GM06990 (cell line): ENCODE measurements around the gene GOLGA6A.
"Not testable (repeated sequence)": the region's sequence is repeated elsewhere in the genome, so short reads cannot be mapped to it uniquely, and the experiment has no call there.

Source experiments
- DNase-seq: peaks from one replicate; pipeline ENCODE4 v3.0.0-alpha.2; 2011; ENCODE audit not compliant: insufficient read length; ENCODE audit errors: extremely low read depth
- H3K27me3 ChIP-seq: replicated peaks from 2 replicates; pipeline ENCODE4 v1.6.0; 2011; ENCODE audit warnings: low read length; ENCODE audit not compliant: control insufficient read depth, insufficient read depth
- H3K36me3 ChIP-seq: 2 replicates; pipeline ENCODE4 v1.5.1; 2011; ENCODE audit warnings: low read length; ENCODE audit not compliant: control insufficient read depth, insufficient read depth
- H3K4me3 ChIP-seq: replicated peaks from 2 replicates; pipeline ENCODE4 v1.5.1; 2011; ENCODE audit warnings: low read depth, mild to moderate bottlenecking, control low read depth, low read length
- CTCF ChIP-seq: IDR thresholded peaks from 2 replicates; pipeline ENCODE4 v1.5.1; 2011; ENCODE audit warnings: low read length, control low read depth, mild to moderate bottlenecking, inconsistent platforms; ENCODE audit not compliant: insufficient read depth, poor library complexity, severe bottlenecking

The GOLGA6A gene

GRCh38 chr15:74062236-74062635 is 20.1 kb downstream of the GOLGA6A start:
- no peak overlapping the region for H3K4me3 ChIP-seq
- no peak for DNase-seq
- no peaks in the 10 kb centered on the region; the same call in 1 of the 2 replicates for H3K27me3 ChIP-seq
- no peaks in the 10 kb centered on the region for H3K36me3 ChIP-seq
- no peak for TF ChIP-seq CTCF

GRCh38 chr15:74060251-74060650 is 22.1 kb downstream of the GOLGA6A start:
- Histone ChIP-seq H3K4me3 (no peak overlapping the region), H3K27me3 (no peaks in the 10 kb centered on the region; the same call in 1 of the 2 replicates), H3K36me3 (no peaks in the 10 kb centered on the region)
- DNase-seq, result no peak
- no peak for TF ChIP-seq CTCF

GRCh38 chr15:74059050-74059833 is 23.1 kb downstream of the GOLGA6A start:
- not testable (repeated sequence) for H3K27me3 ChIP-seq, H3K36me3 ChIP-seq, DNase-seq, H3K4me3 ChIP-seq

- not testable (repeated sequence) for DNase-seq, H3K27me3 ChIP-seq, H3K4me3 ChIP-seq
These were observed 26.0 kb downstream of the GOLGA6A start for GRCh38 chr15:74056330-74056729.

GRCh38 chr15:74055804-74056203 is 26.5 kb downstream of the GOLGA6A start:
- H3K36me3 ChIP-seq, result no peaks in the 10 kb centered on the region
- no peaks in the 10 kb centered on the region for H3K27me3 ChIP-seq
- no peak for TF ChIP-seq CTCF
- DNase-seq, result no peak
- H3K4me3 ChIP-seq, result no peak overlapping the region

More at GRCh38 chr15:74056330-74056729, 26.0 kb downstream of the GOLGA6A start:
- not testable (repeated sequence) for H3K36me3 ChIP-seq

GRCh38 chr15:74053941-74054529 is 28.3 kb downstream of the GOLGA6A start:
- Histone ChIP-seq H3K4me3 (no peak overlapping the region), H3K36me3 (no peaks in the 10 kb centered on the region), H3K27me3 (no peaks in the 10 kb centered on the region)
- peak; percentile 44 for DNase-seq
- TF ChIP-seq CTCF, result peak; percentile 70
